ENCODE data around the gene GOLGA6B. TPM values are rescaled to one million over a fixed set of nuclear protein-coding genes. Genes with fewer than 3 reads are reported as not detected.
"Not testable (repeated sequence)": the region's sequence is repeated elsewhere in the genome, so short reads cannot be mapped to it uniquely, and the experiment has no call there.

The GOLGA6B gene, protein sequence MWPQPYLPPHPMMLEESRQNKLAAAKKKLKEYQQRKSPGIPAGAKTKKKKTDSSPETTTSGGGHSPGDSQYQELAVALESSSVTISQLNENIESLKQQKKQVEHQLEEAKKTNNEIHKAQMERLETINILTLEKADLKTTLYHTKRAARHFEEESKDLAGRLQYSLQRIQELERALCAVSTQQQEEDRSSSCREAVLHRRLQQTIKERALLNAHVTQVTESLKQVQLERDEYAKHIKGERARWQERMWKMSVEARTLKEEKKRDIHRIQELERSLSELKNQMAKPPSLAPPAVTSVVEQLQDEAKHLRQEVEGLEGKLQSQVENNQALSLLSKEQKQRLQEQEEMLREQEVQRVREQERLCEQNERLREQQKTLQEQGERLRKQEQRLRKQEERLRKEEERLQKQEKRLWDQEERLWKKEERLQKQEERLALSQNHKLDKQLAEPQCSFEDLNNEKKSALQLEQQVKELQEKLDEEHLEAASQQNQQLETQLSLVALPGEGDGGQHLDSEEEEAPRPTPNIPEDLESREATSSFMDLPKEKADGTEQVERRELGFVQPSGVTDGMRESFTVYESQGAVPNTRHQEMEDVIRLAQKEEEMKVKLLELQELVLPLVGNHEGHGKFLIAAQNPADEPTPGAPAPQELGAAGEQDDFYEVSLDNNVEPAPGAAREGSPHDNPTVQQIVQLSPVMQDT
- not detected for total RNA-seq
- long read RNA-seq: 0 reads

DNA sequence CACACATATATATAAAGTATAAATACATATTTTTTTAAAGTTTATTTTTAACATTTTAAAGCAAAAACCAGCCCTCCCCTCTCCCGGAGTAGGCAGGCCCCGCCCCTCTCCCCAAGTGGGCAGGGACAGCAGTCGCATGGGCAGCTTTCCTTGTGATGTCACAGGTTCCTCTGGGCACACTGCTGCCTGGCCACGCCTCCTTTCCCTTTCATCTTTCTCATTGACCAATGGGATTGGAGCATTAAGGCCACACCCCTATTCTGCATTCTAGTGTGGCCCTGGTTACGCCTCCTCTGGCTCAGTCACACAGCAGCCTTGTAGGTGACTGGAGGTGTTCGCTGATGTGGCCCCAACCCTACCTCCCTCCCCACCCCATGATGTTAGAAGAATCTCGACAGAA is at the start of gene GOLGA6B:
TSS of gene GOLGA6B (plus strand) at position 301 of the 400 bp plus-strand sequence. CDS start at position 342, 41 bp downstream.
- intact Hi-C loops (cut with DNase I); ATAC-seq; DNase-seq (ENCODE audit: missing footprints): not testable (repeated sequence)

DNA sequence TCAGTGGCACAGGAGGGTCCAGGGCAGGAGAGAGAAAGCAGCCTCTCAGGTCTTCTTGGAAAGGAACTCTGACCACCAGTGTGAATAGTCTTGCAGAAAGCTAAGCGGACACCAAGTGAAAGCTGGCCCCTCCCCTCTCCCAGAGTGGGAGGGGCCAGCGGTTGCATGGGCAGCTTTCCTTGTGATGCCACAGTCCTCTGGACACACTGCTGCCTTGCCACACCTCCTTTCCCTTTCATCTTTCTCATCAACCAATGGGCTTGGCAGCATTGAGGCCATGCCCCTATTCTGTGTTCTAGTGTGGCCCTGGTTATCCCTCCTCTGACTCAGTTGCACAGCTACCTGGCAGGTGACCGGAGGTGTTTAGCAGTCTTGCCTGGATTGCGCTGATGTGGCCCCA is 49.7 kb upstream of the GOLGA6B start:
- DNase-seq (ENCODE audit: missing footprints) (no peak), ATAC-seq (no peak)
- intact Hi-C loops (cut with DNase I): loop anchor here (10.0 kb wide), 1 partner anchor 70 kb away; no protein-coding TSS in a partner anchor

DNA sequence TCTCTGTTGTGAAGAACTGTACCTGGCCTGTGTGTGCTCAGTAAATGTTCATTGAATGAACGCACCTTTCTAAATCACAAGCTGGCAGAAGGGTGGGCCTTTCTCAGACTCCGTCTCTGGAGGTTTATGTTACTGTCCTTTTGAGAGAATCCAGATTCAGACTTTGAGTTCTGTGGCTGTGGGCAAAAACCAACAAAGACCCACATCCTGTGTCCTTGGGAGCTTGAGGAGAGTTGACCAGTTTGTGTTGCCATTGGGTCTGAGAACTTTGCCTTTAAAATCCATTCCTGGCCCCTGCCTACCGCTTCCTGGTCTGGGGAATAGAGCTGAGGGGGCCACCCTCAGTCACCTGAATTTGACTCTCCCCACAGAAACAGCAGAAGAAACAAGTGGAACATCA is 46.4 kb upstream of the GOLGA6B start:
- not testable (repeated sequence) for DNase-seq (ENCODE audit: missing footprints); ATAC-seq
- intact Hi-C loops (cut with DNase I): loop anchor here (10.0 kb wide), 1 partner anchor 67 kb away; no protein-coding TSS in a partner anchor

DNA sequence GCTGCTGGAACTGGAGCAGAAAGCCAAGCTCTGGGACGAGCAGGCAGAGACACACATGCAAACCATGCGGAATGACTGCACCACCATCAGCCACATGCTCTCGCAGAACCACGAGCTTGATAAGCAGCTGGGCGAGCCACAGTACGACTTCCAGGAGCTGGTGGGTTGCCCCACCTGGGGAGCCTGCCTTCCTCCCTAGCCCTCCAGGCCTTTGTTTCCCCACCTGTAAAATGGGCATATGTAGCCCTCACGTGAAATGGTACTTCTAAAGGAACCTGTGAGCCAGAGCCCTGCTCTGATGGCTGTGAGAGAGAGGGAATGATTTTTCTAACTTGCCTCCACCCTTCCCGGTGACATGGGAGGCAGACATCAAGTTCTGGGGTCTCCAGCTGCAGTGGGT is 44.6 kb upstream of the GOLGA6B start:
- intact Hi-C loops (cut with DNase I): loop anchor here (10.0 kb wide), 1 partner anchor 65 kb away; no protein-coding TSS in a partner anchor
- ATAC-seq: no peak
- no peak for DNase-seq (ENCODE audit: missing footprints)

DNA sequence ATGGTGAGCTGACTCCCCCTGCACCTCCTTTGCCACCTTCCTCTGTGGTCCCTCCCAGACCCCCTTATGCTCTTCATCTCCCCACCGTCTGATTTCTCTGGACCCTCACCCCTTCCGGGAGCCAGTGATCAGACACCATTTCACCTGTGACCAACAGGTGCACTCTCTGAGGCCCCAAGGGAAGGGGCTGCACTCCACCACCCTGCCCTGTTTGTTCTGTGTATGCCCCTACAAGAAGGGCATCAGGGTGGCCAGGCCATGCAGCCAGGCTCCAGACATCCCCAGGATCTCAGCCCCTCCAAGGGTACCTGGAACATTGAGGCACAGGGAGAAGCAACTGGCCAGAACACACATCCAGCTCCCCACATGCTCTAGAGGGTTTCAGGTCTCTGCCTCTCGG is 42.2 kb upstream of the GOLGA6B start:
- DNase-seq (ENCODE audit: missing footprints); ATAC-seq; intact Hi-C loops (cut with DNase I): not testable (repeated sequence)

DNA sequence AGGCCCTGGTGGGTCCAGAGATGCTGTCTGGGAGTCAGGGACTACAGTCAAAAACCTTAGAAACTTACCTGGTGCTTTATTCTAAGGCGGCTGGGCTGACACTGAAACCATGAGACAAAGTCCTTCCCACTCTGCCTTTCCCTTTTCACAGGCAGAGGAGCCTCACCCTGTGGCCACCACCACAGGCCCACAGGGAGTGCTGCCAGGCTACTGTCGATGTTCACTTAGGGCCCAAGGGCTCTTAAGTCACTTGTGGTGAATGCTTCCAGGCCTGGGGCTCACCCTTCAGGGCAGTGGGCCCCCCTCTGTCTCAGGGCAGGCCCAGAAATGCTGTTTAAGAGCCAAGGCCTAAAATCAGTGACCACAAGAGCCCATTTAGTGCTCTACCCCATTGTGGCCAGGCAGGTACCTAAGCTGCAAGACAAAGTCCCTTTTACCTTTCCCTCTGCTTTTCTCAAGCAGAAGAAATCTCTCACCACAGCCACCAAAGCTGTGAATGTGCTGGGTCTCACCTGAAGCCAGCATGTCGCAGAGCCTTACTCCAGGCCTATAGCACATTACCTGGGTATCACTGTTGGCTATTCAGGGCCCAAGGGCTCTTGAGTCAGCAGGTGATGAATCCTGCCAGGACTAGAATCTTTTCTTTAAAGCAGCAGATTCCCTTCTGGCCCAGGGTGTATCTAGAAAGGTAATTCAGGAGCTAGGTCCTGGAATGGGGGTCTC is 39.5 kb upstream of the GOLGA6B start:
- ATAC-seq (no peak), DNase-seq (ENCODE audit: missing footprints) (no peak)
- intact Hi-C loops (cut with DNase I): no loop called here

DNA sequence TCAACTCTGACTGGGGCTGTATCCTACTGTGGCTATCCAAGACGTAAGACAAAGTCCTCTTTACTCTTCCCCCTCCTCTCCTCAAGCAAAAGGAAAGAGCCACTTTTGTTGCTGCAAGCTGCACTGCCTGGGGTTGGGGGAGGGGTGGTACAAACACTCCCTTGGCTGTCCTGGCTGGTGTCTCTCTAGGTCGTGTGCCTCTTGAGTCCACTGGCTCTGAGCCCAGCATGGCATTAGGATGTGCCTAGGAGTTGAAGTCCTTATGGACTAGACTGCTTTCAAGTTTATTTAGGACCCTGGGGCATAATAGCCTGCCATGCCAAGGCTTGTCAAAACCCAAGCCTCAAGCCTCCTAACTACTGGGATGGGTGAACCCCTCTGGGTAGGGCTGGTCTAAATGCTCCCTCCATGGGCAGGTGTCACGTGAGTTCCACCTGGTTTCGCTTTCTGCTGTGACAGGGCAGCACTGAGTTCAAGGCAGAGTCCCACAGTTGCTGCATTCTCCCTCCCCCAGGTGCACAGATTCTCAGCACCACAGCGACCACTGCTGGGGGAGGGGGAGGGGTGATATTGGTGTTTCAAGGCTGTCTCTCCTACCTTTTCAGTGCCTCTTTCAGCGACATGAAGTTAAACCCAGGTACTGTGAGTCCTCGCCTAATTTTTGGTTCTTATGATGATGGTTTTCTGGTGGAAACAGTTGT is 38.8 kb upstream of the GOLGA6B start:
- intact Hi-C loops (cut with DNase I): not testable (repeated sequence)
- peak; percentile 67 for ATAC-seq
- DNase-seq (ENCODE audit: missing footprints): peak; percentile 71

DNA sequence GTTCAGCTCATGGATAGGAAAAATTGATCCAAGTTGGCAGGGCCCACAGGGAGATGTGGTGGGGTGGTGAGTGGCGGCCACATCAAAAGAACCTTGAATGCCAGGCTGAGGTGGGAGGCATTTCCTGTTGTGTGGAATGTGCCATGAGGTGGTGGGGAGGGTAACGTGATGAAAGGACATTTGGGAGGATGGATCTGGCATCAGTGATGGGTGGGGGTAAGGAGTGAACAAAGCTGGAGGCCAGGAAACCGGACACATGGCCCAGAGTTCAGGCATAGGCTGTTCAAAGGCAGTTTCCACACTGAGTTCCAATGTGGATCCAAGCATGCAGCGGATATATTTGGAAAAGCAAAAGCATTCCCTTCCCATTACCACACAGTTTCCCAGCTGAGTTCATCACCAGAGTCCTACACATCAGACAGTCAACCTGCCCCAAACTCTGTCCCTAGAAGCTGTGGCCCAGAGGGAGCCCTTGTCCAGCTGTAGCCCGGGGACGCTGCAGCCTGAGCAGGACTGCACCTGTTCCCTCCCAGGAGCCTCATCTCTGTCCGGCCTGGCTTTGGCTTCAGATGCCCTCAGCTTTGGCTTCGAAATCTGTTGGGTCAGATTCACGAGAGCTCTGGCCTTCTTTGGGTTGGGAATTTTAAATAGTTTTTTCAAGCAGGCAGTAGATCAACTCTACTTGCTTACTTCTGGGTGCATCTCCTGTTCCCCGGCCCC is 37.8 kb upstream of the GOLGA6B start:
- no peak for DNase-seq (ENCODE audit: missing footprints)
- intact Hi-C loops (cut with DNase I): no loop called here
- ATAC-seq: no peak

DNA sequence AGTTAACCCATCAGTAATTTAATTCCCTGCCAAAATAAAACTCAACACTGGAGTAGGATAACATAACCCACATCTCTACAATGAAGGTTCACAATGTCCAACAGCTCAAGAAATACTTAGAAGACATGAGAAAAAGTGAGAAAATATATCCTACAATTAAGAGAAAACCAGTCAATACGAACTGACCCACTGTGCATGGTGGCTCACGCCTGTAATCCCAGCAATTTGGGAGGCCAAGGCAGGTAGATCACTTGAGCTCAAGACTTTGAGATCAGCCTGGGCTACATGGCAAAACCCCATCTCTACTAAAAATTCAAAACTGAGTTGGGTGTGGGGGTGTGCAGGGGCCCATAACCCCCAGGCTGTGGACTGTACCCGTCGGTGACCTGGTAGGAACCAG is 30.6 kb upstream of the GOLGA6B start:
- ATAC-seq; intact Hi-C loops (cut with DNase I); DNase-seq (ENCODE audit: missing footprints): not testable (repeated sequence)

DNA sequence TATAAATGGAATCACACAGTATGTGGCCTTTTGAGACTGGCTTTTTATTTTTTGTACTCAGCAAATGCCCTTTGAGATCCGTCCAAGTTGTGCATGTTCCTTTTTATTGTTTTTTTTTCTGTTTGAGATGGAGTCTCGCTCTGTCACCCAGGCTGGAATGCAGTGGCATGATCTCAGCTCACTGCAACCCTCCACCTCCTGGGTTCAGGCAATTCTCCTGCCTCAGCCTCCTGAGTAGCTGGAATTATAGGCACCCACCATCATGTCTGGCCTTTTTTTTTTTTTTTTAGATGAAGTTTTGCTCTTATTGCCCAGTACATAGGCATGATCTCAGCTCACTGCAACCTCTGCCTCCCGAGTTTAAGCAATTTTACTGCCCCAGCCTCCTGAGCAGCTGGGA is 28.3 kb upstream of the GOLGA6B start:
- ATAC-seq; intact Hi-C loops (cut with DNase I); DNase-seq (ENCODE audit: missing footprints): not testable (repeated sequence)

DNA sequence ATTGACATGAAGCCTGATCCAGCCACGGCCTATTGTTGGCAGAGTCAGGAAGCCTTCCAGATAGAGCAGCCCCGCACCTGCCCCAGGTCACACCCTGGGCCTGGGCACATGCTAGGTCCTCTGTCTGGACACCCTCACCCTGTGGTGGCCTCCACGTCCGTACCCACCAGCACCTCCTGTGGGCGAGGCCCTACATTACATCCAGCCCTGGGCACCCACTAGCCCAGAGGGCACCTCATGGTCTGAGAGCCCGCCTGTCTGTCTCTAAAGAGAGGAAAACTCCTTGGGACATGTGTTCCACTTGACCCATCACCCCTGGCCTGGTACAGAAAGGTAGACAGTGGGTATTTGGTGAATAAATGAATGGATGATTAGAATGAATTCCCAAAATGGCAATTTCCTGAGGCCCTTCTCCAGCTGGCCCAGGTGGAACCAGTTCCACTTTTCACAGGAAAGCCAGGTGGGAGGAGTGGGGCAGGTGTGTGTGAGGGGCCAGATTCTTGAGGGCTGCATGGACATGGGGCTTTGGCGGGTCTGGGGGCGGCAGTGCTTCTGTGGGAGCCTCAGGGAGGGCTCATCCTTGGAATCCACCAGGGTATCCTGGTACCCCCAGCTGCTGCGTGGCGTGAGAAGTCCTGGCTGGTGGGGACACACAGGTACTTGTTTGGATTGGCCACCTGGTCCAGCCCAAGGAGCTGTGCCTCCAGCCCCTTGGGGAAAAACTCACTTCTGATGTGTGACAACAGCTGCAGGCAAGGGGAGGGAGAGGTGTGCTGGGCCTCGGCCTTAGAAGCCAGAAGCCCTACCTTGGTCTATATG is 26.0 kb upstream of the GOLGA6B start:
- DNase-seq (ENCODE audit: missing footprints); ATAC-seq; intact Hi-C loops (cut with DNase I): not testable (repeated sequence)

DNA sequence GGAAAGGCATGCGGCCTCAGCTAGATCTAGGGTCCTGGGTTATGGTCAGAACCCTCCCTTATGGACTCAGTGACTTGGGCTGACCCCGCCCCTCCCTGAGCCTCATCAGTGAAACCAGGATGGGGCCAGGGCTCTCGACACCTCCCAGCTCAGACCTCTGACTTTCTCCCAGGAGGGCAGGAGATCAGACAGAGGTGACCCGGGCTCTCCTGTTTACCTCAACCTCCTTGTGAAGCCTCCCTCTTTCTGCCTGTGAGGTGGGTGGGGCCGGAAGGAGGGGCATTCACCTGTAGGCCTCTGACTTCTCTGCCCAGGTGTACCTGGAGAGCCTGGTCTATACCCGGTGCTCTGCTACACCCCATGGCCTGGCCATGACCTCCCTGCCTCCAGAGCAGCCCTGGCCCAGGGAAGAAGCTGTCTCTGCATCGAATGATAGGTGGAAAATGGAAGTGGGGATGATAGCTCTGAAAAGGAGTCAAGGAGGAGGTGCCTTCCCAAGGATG is 25.4 kb upstream of the GOLGA6B start:
- DNase-seq (ENCODE audit: missing footprints); ATAC-seq; intact Hi-C loops (cut with DNase I): not testable (repeated sequence)

DNA sequence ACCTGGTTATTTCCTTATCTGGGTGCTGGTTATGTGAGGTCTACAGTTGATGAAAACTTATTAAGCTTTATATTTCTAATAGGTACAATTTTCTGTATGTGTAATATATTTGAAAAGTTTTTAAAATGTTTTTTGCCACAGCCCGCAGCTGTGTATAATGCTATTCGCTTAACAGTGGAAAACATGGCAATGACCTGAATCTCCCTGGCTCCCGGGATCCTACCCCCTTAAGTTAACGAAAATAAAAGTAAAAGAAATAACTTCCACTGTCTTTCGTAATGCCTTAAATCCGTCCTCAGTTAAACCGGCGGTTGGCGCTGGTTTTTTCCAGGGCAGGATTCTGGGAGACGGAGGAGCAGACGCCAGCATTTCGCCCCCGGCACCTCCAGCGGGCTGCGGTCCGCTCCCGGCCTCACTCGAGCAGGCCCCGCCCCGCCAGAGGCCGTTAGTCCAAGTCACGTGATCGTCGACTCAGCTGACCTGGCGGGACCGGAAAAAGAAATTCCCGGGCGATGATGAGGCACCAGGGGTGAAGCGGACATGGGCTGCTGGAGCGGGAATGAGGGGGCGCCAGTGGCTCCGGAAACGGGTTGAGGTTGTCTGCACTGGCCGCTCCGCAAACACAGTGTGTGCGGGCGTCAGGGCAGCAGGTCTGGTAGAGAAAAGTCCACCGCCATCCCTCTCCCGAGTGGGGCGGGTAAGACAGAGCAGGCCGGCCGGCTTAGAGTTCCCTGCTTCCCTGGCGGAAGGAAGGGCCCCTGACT is 17.8 kb upstream of the GOLGA6B start:
- intact Hi-C loops (cut with DNase I): not testable (repeated sequence)
- peak; percentile 88 for ATAC-seq
- DNase-seq (ENCODE audit: missing footprints): peak; percentile 87

DNA sequence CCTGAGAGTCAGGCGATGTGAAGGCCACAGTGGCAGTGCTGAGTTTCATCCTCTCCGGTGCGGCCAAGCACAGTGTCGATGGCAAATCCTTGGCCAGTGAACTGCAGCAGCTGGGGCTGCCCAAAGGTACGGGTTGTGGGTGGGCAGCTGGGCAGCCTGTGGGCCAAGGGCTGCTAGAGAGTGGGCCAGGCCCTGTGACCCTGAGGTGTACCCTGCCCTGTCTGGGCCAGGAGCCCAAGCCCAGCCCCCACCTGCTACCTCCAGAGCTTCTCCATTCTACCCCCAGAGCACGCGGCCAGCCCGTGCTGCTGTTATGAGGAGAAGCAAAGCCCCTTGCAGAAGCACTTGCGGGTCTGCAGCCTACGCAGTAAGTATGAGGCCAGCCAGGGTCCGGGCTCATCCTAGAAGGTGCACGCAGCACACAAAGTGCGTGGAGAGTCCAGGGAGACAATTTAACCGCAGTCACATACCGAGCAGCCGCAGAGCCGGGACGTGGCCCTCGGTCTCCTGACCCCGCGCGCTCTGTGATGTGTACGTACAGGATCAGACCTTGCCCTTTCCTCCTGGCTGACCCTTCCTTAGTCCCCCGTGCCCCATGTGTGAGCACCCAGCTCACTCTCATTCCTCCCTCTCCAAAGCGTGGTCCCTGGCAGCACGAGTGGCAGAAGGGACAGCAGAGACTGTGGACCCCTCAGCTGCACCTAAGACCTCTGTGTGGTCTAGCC is 14.6 kb upstream of the GOLGA6B start:
- DNase-seq (ENCODE audit: missing footprints); ATAC-seq; intact Hi-C loops (cut with DNase I): not testable (repeated sequence)

DNA sequence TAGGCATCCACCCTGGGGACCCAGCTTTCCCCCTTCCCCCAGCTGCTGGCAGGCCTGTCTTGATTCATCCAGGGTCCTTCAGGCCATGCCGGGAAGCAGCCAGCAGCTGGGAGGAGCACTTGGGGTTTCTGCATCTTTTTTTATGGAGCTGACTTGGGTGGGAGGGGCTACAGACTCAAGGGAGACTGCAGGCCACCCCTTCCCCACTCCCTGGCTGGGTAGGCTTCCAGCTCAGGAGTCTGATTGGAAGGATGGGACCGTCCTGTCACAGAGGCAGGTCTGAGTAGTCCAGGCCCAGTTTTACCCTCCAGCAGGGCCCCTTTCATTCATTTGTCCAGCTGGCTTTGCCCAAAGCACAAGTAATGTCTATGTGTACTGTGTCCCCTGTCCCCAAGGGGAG is 12.2 kb upstream of the GOLGA6B start:
- ATAC-seq; intact Hi-C loops (cut with DNase I); DNase-seq (ENCODE audit: missing footprints): not testable (repeated sequence)

Data from Right ventricle myocardium inferior (tissue), 1 donor.